HFF-Myc (cell line): ENCODE data around the gene MBTPS1.

Source experiments
- DNase-seq: peaks from one replicate; pipeline ENCODE4 v3.0.0-alpha.2; 2011; ENCODE audit warnings: low read depth; ENCODE audit errors: extremely low read depth
- H3K4me3 ChIP-seq: replicated peaks from 2 replicates; pipeline ENCODE4 v1.5.1; 2011; ENCODE audit warnings: low read depth, mild to moderate bottlenecking, control low read depth, low read length
- CTCF ChIP-seq: IDR thresholded peaks from 2 replicates; pipeline ENCODE4 v1.5.1; 2012; ENCODE audit warnings: mild to moderate bottlenecking, low read depth, low read length, control low read depth; ENCODE audit errors: missing control alignments

The MBTPS1 gene

GRCh38 chr16:84009282-84009681, 107.5 kb downstream of the MBTPS1 start:
- DNase-seq, result no peak
- TF ChIP-seq CTCF, result no peak
- no peak overlapping the region for H3K4me3 ChIP-seq

GRCh38 chr16:84007965-84008364, 108.8 kb downstream of the MBTPS1 start:
- DNase-seq, result no peak
- H3K4me3 ChIP-seq, result no peak overlapping the region
- no peak for TF ChIP-seq CTCF

GRCh38 chr16:84007520-84007919, 109.2 kb downstream of the MBTPS1 start:
- H3K4me3 ChIP-seq, result no peak overlapping the region
- DNase-seq, result no peak
- no peak for TF ChIP-seq CTCF

- H3K4me3 ChIP-seq, result no peak overlapping the region
- no peak for DNase-seq
- TF ChIP-seq CTCF, result no peak
Observed at GRCh38 chr16:84005391-84005790, 111.4 kb downstream of the MBTPS1 start.

- no peak overlapping the region for H3K4me3 ChIP-seq
- DNase-seq, result no peak
- TF ChIP-seq CTCF, result no peak
Observed at GRCh38 chr16:84004442-84004841, 112.3 kb downstream of the MBTPS1 start.
